ENCODE measurements around the gene C16orf89.

C16orf89 gene

GRCh38 chr16:5004311-5004710 lies 61.4 kb downstream of the C16orf89 start:
- Histone ChIP-seq H3K4me3 (ENCODE audit: low read depth, low read length) (no peak overlapping the region), H3K9me3 (no peaks in the 10 kb centered on the region), H3K4me1 (no peaks in the 10 kb centered on the region), H3K36me3 (no peaks in the 10 kb centered on the region), H3K27me3 (peaks cover 27% of the 10 kb centered on the region)
- no peak for DNase-seq
- no peak for TF ChIP-seq CTCF (IDR thresholded peaks at IDR 0.05; ENCODE audit: low read depth, low read length)

- no peaks in the 10 kb centered on the region for H3K9me3 ChIP-seq
- no peak for TF ChIP-seq CTCF (IDR thresholded peaks at IDR 0.05; ENCODE audit: low read depth, low read length)
- H3K4me1 ChIP-seq, result no peaks in the 10 kb centered on the region
- H3K4me3 ChIP-seq (ENCODE audit: low read depth, low read length), result no peak overlapping the region
- peaks cover 22% of the 10 kb centered on the region for H3K27me3 ChIP-seq
- no peak for DNase-seq
- no peaks in the 10 kb centered on the region for H3K36me3 ChIP-seq
These were observed 61.9 kb downstream of the C16orf89 start for GRCh38 chr16:5003828-5004227.

GRCh38 chr16:5003211-5003610 lies 62.5 kb downstream of the C16orf89 start:
- Histone ChIP-seq H3K4me3 (ENCODE audit: low read depth, low read length) (no peak overlapping the region), H3K27me3 (peaks cover 16% of the 10 kb centered on the region), H3K9me3 (no peaks in the 10 kb centered on the region), H3K4me1 (no peaks in the 10 kb centered on the region), H3K36me3 (no peaks in the 10 kb centered on the region)
- no peak for DNase-seq
- TF ChIP-seq CTCF (IDR thresholded peaks at IDR 0.05; ENCODE audit: low read depth, low read length), result no peak

GRCh38 chr16:5002699-5003143 lies 63.0 kb downstream of the C16orf89 start:
- H3K36me3 ChIP-seq, result no peaks in the 10 kb centered on the region
- no peak overlapping the region for H3K4me3 ChIP-seq (ENCODE audit: low read depth, low read length)
- H3K4me1 ChIP-seq, result no peaks in the 10 kb centered on the region
- H3K27me3 ChIP-seq, result peaks cover 13% of the 10 kb centered on the region
- no peak for TF ChIP-seq CTCF (IDR thresholded peaks at IDR 0.05; ENCODE audit: low read depth, low read length)
- DNase-seq, result no peak
- no peaks in the 10 kb centered on the region for H3K9me3 ChIP-seq

- Histone ChIP-seq H3K4me1 (no peaks in the 10 kb centered on the region), H3K27me3 (peaks cover 12% of the 10 kb centered on the region), H3K36me3 (no peaks in the 10 kb centered on the region), H3K9me3 (no peaks in the 10 kb centered on the region), H3K4me3 (ENCODE audit: low read depth, low read length) (no peak overlapping the region)
- DNase-seq, result no peak
- TF ChIP-seq CTCF (IDR thresholded peaks at IDR 0.05; ENCODE audit: low read depth, low read length), result no peak
These were observed 63.8 kb downstream of the C16orf89 start for GRCh38 chr16:5001986-5002385.

GRCh38 chr16:5001571-5001970 lies 64.2 kb downstream of the C16orf89 start:
- no peak for TF ChIP-seq CTCF (IDR thresholded peaks at IDR 0.05; ENCODE audit: low read depth, low read length)
- Histone ChIP-seq H3K27me3 (peaks cover 9% of the 10 kb centered on the region), H3K4me1 (no peaks in the 10 kb centered on the region), H3K4me3 (ENCODE audit: low read depth, low read length) (no peak overlapping the region), H3K36me3 (no peaks in the 10 kb centered on the region), H3K9me3 (no peaks in the 10 kb centered on the region)
- no peak for DNase-seq

All from BE2C (cell line).